Eye (tissue), 1 donor: ENCODE results near the gene AGPAT1.

ENCODE experiments used
- DNase-seq: peaks from one replicate; pipeline ENCODE4 v3.0.0-alpha.2; 2015

AGPAT1 gene

GRCh38 chr6:32185681-32186131, 9.8 kb upstream of the AGPAT1 start:
- DNase-seq = peak; percentile 82

- no peak for DNase-seq
These were observed 8.3 kb upstream of the AGPAT1 start, which contains the start of gene AGER for GRCh38 chr6:32184084-32184640. TSS of gene AGER (minus strand) at chr6:32184253. CDS start at chr6:32184222, 31 bp downstream.

- no peak for DNase-seq
These were observed 7.7 kb upstream of the AGPAT1 start for GRCh38 chr6:32183483-32184083.

GRCh38 chr6:32183030-32183429, 7.1 kb upstream of the AGPAT1 start:
- DNase-seq = no peak

- DNase-seq = no peak
These were observed 6.7 kb upstream of the AGPAT1 start for GRCh38 chr6:32182555-32182981.

- no peak for DNase-seq
These were observed 6.1 kb upstream of the AGPAT1 start for GRCh38 chr6:32181915-32182529.

GRCh38 chr6:32181148-32181702, 5.3 kb upstream of the AGPAT1 start:
- DNase-seq = no peak

GRCh38 chr6:32179766-32180405, 4.0 kb upstream of the AGPAT1 start:
- no peak for DNase-seq

GRCh38 chr6:32178547-32179440, 2.9 kb upstream of the AGPAT1 start:
- DNase-seq = peak; percentile 66

- peak; percentile 100 for DNase-seq
These were observed 2.1 kb upstream of the AGPAT1 start, which contains the start of gene RNF5 for GRCh38 chr6:32177788-32178546. TSS of gene RNF5 (plus strand) at chr6:32178405. CDS start at chr6:32178512, 107 bp downstream.

GRCh38 chr6:32177183-32177787, 1.4 kb upstream of the AGPAT1 start:
- DNase-seq = no peak

- no peak for DNase-seq
These were observed 745 bp upstream of the AGPAT1 start for GRCh38 chr6:32176476-32177182.

- DNase-seq = no peak
These were observed 568 bp downstream of the AGPAT1 start for GRCh38 chr6:32175322-32175710.

- no peak for DNase-seq
These were observed 1.5 kb downstream of the AGPAT1 start for GRCh38 chr6:32174416-32174815.

- no peak for DNase-seq
These were observed 2.7 kb downstream of the AGPAT1 start for GRCh38 chr6:32173051-32173727.

- no peak for DNase-seq
These were observed 4.7 kb downstream of the AGPAT1 start for GRCh38 chr6:32171234-32171633.

- DNase-seq = no peak
These were observed 5.6 kb downstream of the AGPAT1 start for GRCh38 chr6:32170294-32170693.

- no peak for DNase-seq
These were observed 6.9 kb downstream of the AGPAT1 start for GRCh38 chr6:32168807-32169591.

GRCh38 chr6:32168350-32168749, 7.5 kb downstream of the AGPAT1 start:
- DNase-seq = no peak
